ENCODE measurements around the gene DCUN1D1.

GRCh38 chr3:182908471-182908870 lies 71.9 kb downstream of the DCUN1D1 start:
- TF ChIP-seq BHLHE40 (IDR thresholded peaks at IDR 0.05; ENCODE audit: borderline replicate concordance) (no peak), FOXK2 (IDR thresholded peaks at IDR 0.05) (no peak)
